PFSK-1 (cell line): ENCODE data around the gene PLAGL2.

Experiments used
- FOXP2 ChIP-seq: optimal IDR thresholded peaks from 2 replicates; pipeline ENCODE3; 2011; ENCODE audit warnings: borderline replicate concordance, control low read depth, inconsistent platforms; ENCODE audit not compliant: insufficient read depth; ENCODE audit errors: extremely low read length, extremely low read depth
- POLR2AphosphoS5 ChIP-seq: IDR thresholded peaks from 2 replicates; pipeline ENCODE4 v1.6.1; 2012; ENCODE audit warnings: low read depth, mild to moderate bottlenecking, control low read depth, low read length, moderate library complexity
- SIN3A ChIP-seq: IDR thresholded peaks from 2 replicates; pipeline ENCODE4 v1.6.1; 2012; ENCODE audit warnings: mild to moderate bottlenecking, low read length, moderate library complexity, borderline replicate concordance; ENCODE audit not compliant: insufficient read depth
- TAF1 ChIP-seq: IDR thresholded peaks from 2 replicates; pipeline ENCODE4 v1.6.1; 2012; ENCODE audit warnings: low read length, control low read depth, borderline replicate concordance; ENCODE audit not compliant: insufficient read depth
- TF ChIP-seq, protein P1 (sequence below), 2 experiments: IDR thresholded peaks; 2 replicates each; pipeline versions ENCODE4 v1.6.1 to v1.8.0; 2011 to 2012; ENCODE audit warnings: low read depth in 2 of 2, low read length in 2 of 2, control low read depth in 1 of 2, inconsistent platforms in 1 of 2, mild to moderate bottlenecking in 1 of 2, moderate library complexity in 1 of 2; ENCODE audit not compliant: insufficient read depth in 1 of 2

PLAGL2 gene

GRCh38 chr20:32179515-32179914 lies 28.0 kb downstream of the PLAGL2 start:
- TF ChIP-seq, protein P1, sequence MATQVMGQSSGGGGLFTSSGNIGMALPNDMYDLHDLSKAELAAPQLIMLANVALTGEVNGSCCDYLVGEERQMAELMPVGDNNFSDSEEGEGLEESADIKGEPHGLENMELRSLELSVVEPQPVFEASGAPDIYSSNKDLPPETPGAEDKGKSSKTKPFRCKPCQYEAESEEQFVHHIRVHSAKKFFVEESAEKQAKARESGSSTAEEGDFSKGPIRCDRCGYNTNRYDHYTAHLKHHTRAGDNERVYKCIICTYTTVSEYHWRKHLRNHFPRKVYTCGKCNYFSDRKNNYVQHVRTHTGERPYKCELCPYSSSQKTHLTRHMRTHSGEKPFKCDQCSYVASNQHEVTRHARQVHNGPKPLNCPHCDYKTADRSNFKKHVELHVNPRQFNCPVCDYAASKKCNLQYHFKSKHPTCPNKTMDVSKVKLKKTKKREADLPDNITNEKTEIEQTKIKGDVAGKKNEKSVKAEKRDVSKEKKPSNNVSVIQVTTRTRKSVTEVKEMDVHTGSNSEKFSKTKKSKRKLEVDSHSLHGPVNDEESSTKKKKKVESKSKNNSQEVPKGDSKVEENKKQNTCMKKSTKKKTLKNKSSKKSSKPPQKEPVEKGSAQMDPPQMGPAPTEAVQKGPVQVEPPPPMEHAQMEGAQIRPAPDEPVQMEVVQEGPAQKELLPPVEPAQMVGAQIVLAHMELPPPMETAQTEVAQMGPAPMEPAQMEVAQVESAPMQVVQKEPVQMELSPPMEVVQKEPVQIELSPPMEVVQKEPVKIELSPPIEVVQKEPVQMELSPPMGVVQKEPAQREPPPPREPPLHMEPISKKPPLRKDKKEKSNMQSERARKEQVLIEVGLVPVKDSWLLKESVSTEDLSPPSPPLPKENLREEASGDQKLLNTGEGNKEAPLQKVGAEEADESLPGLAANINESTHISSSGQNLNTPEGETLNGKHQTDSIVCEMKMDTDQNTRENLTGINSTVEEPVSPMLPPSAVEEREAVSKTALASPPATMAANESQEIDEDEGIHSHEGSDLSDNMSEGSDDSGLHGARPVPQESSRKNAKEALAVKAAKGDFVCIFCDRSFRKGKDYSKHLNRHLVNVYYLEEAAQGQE (IDR thresholded peaks at IDR 0.05; ENCODE audit: insufficient read depth in 1 of 2, low read depth in 2 of 2, low read length in 2 of 2): no peak
- TF ChIP-seq FOXP2 (no peak), TAF1 (no peak), POLR2AphosphoS5 (no peak), SIN3A (no peak)

- TF ChIP-seq POLR2AphosphoS5 (no peak), FOXP2 (no peak), TAF1 (no peak), SIN3A (no peak)
- TF ChIP-seq, protein P1 (IDR thresholded peaks at IDR 0.05; ENCODE audit: insufficient read depth in 1 of 2, low read depth in 2 of 2, low read length in 2 of 2): no peak
These were observed 39.2 kb downstream of the PLAGL2 start for GRCh38 chr20:32168184-32168910.

- TF ChIP-seq POLR2AphosphoS5 (no peak), TAF1 (no peak), FOXP2 (no peak), SIN3A (no peak)
- TF ChIP-seq, protein P1 (IDR thresholded peaks at IDR 0.05; ENCODE audit: insufficient read depth in 1 of 2, low read depth in 2 of 2, low read length in 2 of 2): no peak
These were observed 40.0 kb downstream of the PLAGL2 start for GRCh38 chr20:32167552-32167951.

GRCh38 chr20:32165836-32166545 lies 41.6 kb downstream of the PLAGL2 start:
- no peak for TF ChIP-seq TAF1
- TF ChIP-seq POLR2AphosphoS5: no peak
- no peak for TF ChIP-seq SIN3A
- TF ChIP-seq, protein P1 (IDR thresholded peaks at IDR 0.05; ENCODE audit: insufficient read depth in 1 of 2, low read depth in 2 of 2, low read length in 2 of 2): no peak
- TF ChIP-seq FOXP2: no peak
